Trophoblast cell (in vitro differentiated cells and primary cell): ENCODE measurements around the gene BLACAT1.

Source experiments
- DNase-seq, 2 donors: peaks; one replicate each; pipeline ENCODE4 v3.0.0-alpha.2; 2016
- H2AFZ ChIP-seq: 2 replicates; pipeline ENCODE4 v1.6.1; 2013; ENCODE audit warnings: low read length, moderate library complexity, mild to moderate bottlenecking; ENCODE audit not compliant: insufficient read depth, poor library complexity
- H2AK5ac ChIP-seq: 2 replicates; pipeline ENCODE4 v1.6.1; 2013; ENCODE audit warnings: mild to moderate bottlenecking, low read length
- H2BK120ac ChIP-seq: 2 replicates; pipeline ENCODE4 v1.6.1; 2013; ENCODE audit warnings: low read length, mild to moderate bottlenecking, moderate library complexity; ENCODE audit not compliant: insufficient read depth, poor library complexity
- H2BK12ac ChIP-seq: 2 replicates; pipeline ENCODE4 v1.6.1; 2013; ENCODE audit warnings: mild to moderate bottlenecking, low read length, moderate library complexity
- H2BK5ac ChIP-seq: 2 replicates; pipeline ENCODE4 v1.6.1; 2013; ENCODE audit warnings: low read length, low read depth, moderate library complexity, mild to moderate bottlenecking; ENCODE audit not compliant: poor library complexity
- H3K14ac ChIP-seq: 2 replicates; pipeline ENCODE4 v1.6.1; 2013; ENCODE audit warnings: mild to moderate bottlenecking, low read length
- H3K18ac ChIP-seq: 2 replicates; pipeline ENCODE4 v1.6.1; 2013; ENCODE audit warnings: mild to moderate bottlenecking, low read length
- H3K23ac ChIP-seq: 2 replicates; pipeline ENCODE4 v1.6.1; 2013; ENCODE audit warnings: low read length
- H3K27ac ChIP-seq: 2 replicates; pipeline ENCODE4 v1.5.1; 2013; ENCODE audit warnings: low read depth, mild to moderate bottlenecking, inconsistent platforms, low read length, moderate library complexity
- H3K27me3 ChIP-seq: 2 replicates; pipeline ENCODE4 v1.6.1; 2013; ENCODE audit warnings: inconsistent platforms, mild to moderate bottlenecking, low read length, moderate library complexity; ENCODE audit not compliant: insufficient read depth
- H3K36me3 ChIP-seq, 2 experiments: 1 replicate in 1 of 2; 2 replicates in 1 of 2; pipeline ENCODE4 v1.6.1; 2013; ENCODE audit warnings: low read length in 2 of 2, mild to moderate bottlenecking in 2 of 2, moderate library complexity in 1 of 2; ENCODE audit not compliant: insufficient read depth in 2 of 2, control insufficient read depth in 1 of 2
- H3K4ac ChIP-seq: 2 replicates; pipeline ENCODE4 v1.6.1; 2013; ENCODE audit warnings: low read depth, mild to moderate bottlenecking, low read length, moderate library complexity
- H3K4me1 ChIP-seq, 2 experiments: 1 replicate in 1 of 2; 2 replicates in 1 of 2; pipeline ENCODE4 v1.6.1; 2013; ENCODE audit warnings: low read length in 2 of 2, mild to moderate bottlenecking in 2 of 2, moderate library complexity in 1 of 2; ENCODE audit not compliant: insufficient read depth in 2 of 2, control insufficient read depth in 1 of 2
- H3K4me2 ChIP-seq: 2 replicates; pipeline ENCODE4 v1.6.1; 2013; ENCODE audit warnings: inconsistent platforms, mild to moderate bottlenecking, low read length, moderate library complexity
- H3K4me3 ChIP-seq: 2 replicates; pipeline ENCODE4 v1.5.1; 2013; ENCODE audit warnings: mild to moderate bottlenecking, low read depth, low read length, inconsistent platforms
- H3K79me1 ChIP-seq: one replicate; pipeline ENCODE4 v1.6.1; 2013; ENCODE audit warnings: low read length
- H3K79me2 ChIP-seq: 2 replicates; pipeline ENCODE4 v1.6.1; 2013; ENCODE audit warnings: low read length, mild to moderate bottlenecking; ENCODE audit not compliant: control insufficient read depth, insufficient read depth, poor library complexity
- H3K9ac ChIP-seq: 2 replicates; pipeline ENCODE4 v1.6.1; 2013; ENCODE audit warnings: mild to moderate bottlenecking, low read length
- H3K9me3 ChIP-seq: 2 replicates; pipeline ENCODE4 v1.6.1; 2013; ENCODE audit warnings: low read depth, mild to moderate bottlenecking, control low read depth, inconsistent platforms, low read length; ENCODE audit not compliant: insufficient read depth
- H4K12ac ChIP-seq: 2 replicates; pipeline ENCODE4 v1.6.1; 2013; ENCODE audit warnings: low read depth, mild to moderate bottlenecking, low read length, moderate library complexity
- H4K8ac ChIP-seq: 2 replicates; pipeline ENCODE4 v1.6.1; 2013; ENCODE audit warnings: low read depth, mild to moderate bottlenecking, low read length, moderate library complexity
- H4K91ac ChIP-seq: one replicate; pipeline ENCODE4 v1.6.1; 2013; ENCODE audit warnings: low read depth, mild to moderate bottlenecking, low read length, moderate library complexity
- WGBS: extraction: QIAGEN DNeasy Blood & Tissue Kit; methylation state at CpG from one replicate; pipeline ENCODE4 v1.1.7; 2013; ENCODE audit warnings: missing lambda C conversion rate; ENCODE audit not compliant: insufficient read length, insufficient coverage; ENCODE audit errors: extremely low coverage; 5-methylcytosine and 5-hydroxymethylcytosine counted together

BLACAT1 gene

GRCh38 chr1:205474571-205474970 lies 18.7 kb upstream of the BLACAT1 start:
- H2AFZ ChIP-seq = no peak overlapping the region
- H2BK5ac ChIP-seq = no peak overlapping the region
- H2AK5ac ChIP-seq = no peak overlapping the region
- H3K4me1 ChIP-seq = no peaks in the 10 kb centered on the region
- WGBS = no CpG with 5 or more reads among the region's 3 CpGs
- no peak overlapping the region for H3K4me2 ChIP-seq
- H3K9ac ChIP-seq = no peak overlapping the region
- peaks cover 6% of the 10 kb centered on the region for H3K9me3 ChIP-seq
- H4K12ac ChIP-seq = no peak overlapping the region
- no peaks in the 10 kb centered on the region for H3K27me3 ChIP-seq
- no peaks in the 10 kb centered on the region for H3K36me3 ChIP-seq
- H3K18ac ChIP-seq = no peak overlapping the region
- no peak for DNase-seq
- H2BK12ac ChIP-seq = no peak overlapping the region
- H3K14ac ChIP-seq = no peak overlapping the region
- no peaks in the 10 kb centered on the region for H3K79me1 ChIP-seq
- H4K91ac ChIP-seq = no peak overlapping the region
- no peak overlapping the region for H3K27ac ChIP-seq
- H4K8ac ChIP-seq = no peak overlapping the region
- H3K4me3 ChIP-seq = no peak overlapping the region
- H3K23ac ChIP-seq = no peak overlapping the region
- H2BK120ac ChIP-seq = no peak overlapping the region
- H3K79me2 ChIP-seq = no peaks in the 10 kb centered on the region
- no peak overlapping the region for H3K4ac ChIP-seq

GRCh38 chr1:205473966-205474365 lies 18.1 kb upstream of the BLACAT1 start:
- Histone ChIP-seq H3K9me3 (peaks cover 6% of the 10 kb centered on the region), H3K4me1 (no peaks in the 10 kb centered on the region), H2AK5ac (no peak overlapping the region), H2BK5ac (no peak overlapping the region), H3K9ac (no peak overlapping the region), H3K27me3 (no peaks in the 10 kb centered on the region), H3K4me2 (no peak overlapping the region), H2BK12ac (no peak overlapping the region), H2BK120ac (no peak overlapping the region), H2AFZ (no peak overlapping the region), H3K18ac (no peak overlapping the region), H3K23ac (no peak overlapping the region), H3K4ac (no peak overlapping the region), H3K79me2 (no peaks in the 10 kb centered on the region), H4K8ac (no peak overlapping the region), H4K91ac (no peak overlapping the region), H3K4me3 (no peak overlapping the region), H3K27ac (no peak overlapping the region), H3K79me1 (no peaks in the 10 kb centered on the region), H3K14ac (no peak overlapping the region), H4K12ac (no peak overlapping the region), H3K36me3 (no peaks in the 10 kb centered on the region)
- no peak for DNase-seq
- no CpG with 5 or more reads among the region's 7 CpGs for WGBS

DNA sequence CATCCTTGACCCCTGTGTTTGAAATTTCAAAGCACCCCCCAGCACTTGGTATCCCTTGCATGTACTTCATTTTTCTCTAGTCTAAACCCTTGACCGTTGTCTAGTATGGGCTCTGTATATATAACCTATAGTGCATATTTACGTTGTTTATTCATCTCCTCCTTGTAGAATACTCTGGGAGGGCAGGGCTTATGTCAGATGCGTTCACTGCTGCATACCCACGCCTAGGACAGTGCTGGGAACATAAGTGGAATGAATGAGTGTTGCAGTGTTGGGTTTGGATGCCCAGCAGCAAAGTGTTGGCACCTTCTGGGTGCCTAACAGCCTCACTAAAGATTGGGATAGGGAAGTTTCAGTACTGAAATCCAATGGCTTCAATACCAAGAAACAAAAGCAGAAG lies 17.6 kb upstream of the BLACAT1 start:
- DNase-seq = no peak
- H3K4me3 ChIP-seq = no peak overlapping the region
- H3K27me3 ChIP-seq = no peaks in the 10 kb centered on the region
- no peaks in the 10 kb centered on the region for H3K79me2 ChIP-seq
- H3K36me3 ChIP-seq = no peaks in the 10 kb centered on the region
- no peak overlapping the region for H3K4me2 ChIP-seq
- H2BK120ac ChIP-seq = no peak overlapping the region
- no peak overlapping the region for H4K8ac ChIP-seq
- no peak overlapping the region for H3K9ac ChIP-seq
- H3K27ac ChIP-seq = no peak overlapping the region
- no peak overlapping the region for H2AFZ ChIP-seq
- no peaks in the 10 kb centered on the region for H3K79me1 ChIP-seq
- WGBS = no CpG with 5 or more reads among the region's 4 CpGs
- H2AK5ac ChIP-seq = no peak overlapping the region
- no peak overlapping the region for H4K91ac ChIP-seq
- no peak overlapping the region for H3K14ac ChIP-seq
- no peaks in the 10 kb centered on the region for H3K4me1 ChIP-seq
- no peak overlapping the region for H2BK12ac ChIP-seq
- H2BK5ac ChIP-seq = no peak overlapping the region
- H3K23ac ChIP-seq = no peak overlapping the region
- H4K12ac ChIP-seq = no peak overlapping the region
- H3K9me3 ChIP-seq = peaks cover 6% of the 10 kb centered on the region
- no peak overlapping the region for H3K18ac ChIP-seq
- no peak overlapping the region for H3K4ac ChIP-seq

GRCh38 chr1:205472737-205473441 lies 17.0 kb upstream of the BLACAT1 start:
- H3K18ac ChIP-seq = no peak overlapping the region
- no peak overlapping the region for H4K12ac ChIP-seq
- H3K14ac ChIP-seq = no peak overlapping the region
- no peak overlapping the region for H3K27ac ChIP-seq
- no peak overlapping the region for H3K4me2 ChIP-seq
- no peaks in the 10 kb centered on the region for H3K79me1 ChIP-seq
- H4K91ac ChIP-seq = no peak overlapping the region
- H3K36me3 ChIP-seq = no peaks in the 10 kb centered on the region
- H4K8ac ChIP-seq = no peak overlapping the region
- H2BK12ac ChIP-seq = no peak overlapping the region
- no peaks in the 10 kb centered on the region for H3K79me2 ChIP-seq
- no peak overlapping the region for H2AK5ac ChIP-seq
- no peak overlapping the region for H3K23ac ChIP-seq
- DNase-seq = no peak
- no peak overlapping the region for H2AFZ ChIP-seq
- no peak overlapping the region for H2BK5ac ChIP-seq
- H3K4me1 ChIP-seq = no peaks in the 10 kb centered on the region
- no peaks in the 10 kb centered on the region for H3K27me3 ChIP-seq
- H3K9ac ChIP-seq = no peak overlapping the region
- H3K9me3 ChIP-seq = peaks cover 6% of the 10 kb centered on the region
- WGBS = no CpG with 5 or more reads among the region's 13 CpGs
- no peak overlapping the region for H3K4me3 ChIP-seq
- no peak overlapping the region for H2BK120ac ChIP-seq
- H3K4ac ChIP-seq = no peak overlapping the region
